Measurements from ENCODE around the gene LRFN3.
A peak's percentile ranks its signal among the peaks of the same experiment; 100 is the strongest.
"Not testable (repeated sequence)": the region's sequence is repeated elsewhere in the genome, so short reads cannot be mapped to it uniquely, and the experiment has no call there.

Gene LRFN3

GRCh38 chr19:35978832-35979365 lies 42.7 kb downstream of the LRFN3 start:
- DNase-seq = no peak

GRCh38 chr19:35980997-35981396 lies 44.8 kb downstream of the LRFN3 start:
- not testable (repeated sequence) for DNase-seq

GRCh38 chr19:35983177-35983576 lies 47.0 kb downstream of the LRFN3 start:
- DNase-seq = no peak

GRCh38 chr19:35986111-35986510 lies 49.9 kb downstream of the LRFN3 start:
- no peak for DNase-seq

GRCh38 chr19:35986664-35987570 lies 50.7 kb downstream of the LRFN3 start:
- peak; percentile 54 for DNase-seq

- no peak for DNase-seq
Observed at GRCh38 chr19:35987571-35987896, 51.4 kb downstream of the LRFN3 start.

- DNase-seq = no peak
Observed at GRCh38 chr19:35988824-35989223, 52.6 kb downstream of the LRFN3 start.

GRCh38 chr19:35990156-35990555 lies 54.0 kb downstream of the LRFN3 start:
- no peak for DNase-seq

- DNase-seq = no peak
Observed at GRCh38 chr19:35990771-35991730, 54.9 kb downstream of the LRFN3 start.

GRCh38 chr19:35991731-35992450 lies 55.7 kb downstream of the LRFN3 start:
- DNase-seq = no peak

- no peak for DNase-seq
Observed at GRCh38 chr19:35992907-35993765, 57.0 kb downstream of the LRFN3 start.

- peak; percentile 53 for DNase-seq
Observed at GRCh38 chr19:35993923-35994598, 57.9 kb downstream of the LRFN3 start.

Measured in hematopoietic multipotent progenitor cell treated with erythropoietin and hydrocortisone succinate and interleukin-3 and kit ligand, for 6 days (in vitro differentiated cells).